ENCODE results near the gene ZNF649.
"Not testable (repeated sequence)": the region's sequence is repeated elsewhere in the genome, so short reads cannot be mapped to it uniquely, and the experiment has no call there.

The ZNF649 gene

GRCh38 chr19:51904331-51905165, at the start of gene ZNF649:
TSS of gene ZNF649 (minus strand) at chr19:51905017. CDS start at chr19:51900107, 4,910 bp downstream.
- peak; percentile 25 for FAIRE-seq

GRCh38 chr19:51948975-51949374, 44.2 kb upstream of the ZNF649 start:
- FAIRE-seq = no peak

- FAIRE-seq = no peak
Observed at GRCh38 chr19:51946602-51947001, 41.8 kb upstream of the ZNF649 start.

GRCh38 chr19:51944798-51945552, 40.2 kb upstream of the ZNF649 start:
- FAIRE-seq = no peak

- FAIRE-seq = no peak
Observed at GRCh38 chr19:51938936-51939335, 34.1 kb upstream of the ZNF649 start.

- FAIRE-seq = no peak
Observed at GRCh38 chr19:51931921-51932320, 27.1 kb upstream of the ZNF649 start.

GRCh38 chr19:51927859-51928258, 23.0 kb upstream of the ZNF649 start:
- no peak for FAIRE-seq

- peak; percentile 82 for FAIRE-seq
Observed at GRCh38 chr19:51926784-51927741, 22.2 kb upstream of the ZNF649 start, which contains the start of gene ZNF613. TSS of gene ZNF613 (plus strand) at chr19:51927472. CDS start at chr19:51936221, 8,749 bp downstream.

GRCh38 chr19:51926426-51926783, 21.6 kb upstream of the ZNF649 start:
- no peak for FAIRE-seq

GRCh38 chr19:51921949-51922348, 17.1 kb upstream of the ZNF649 start:
- FAIRE-seq = no peak

- no peak for FAIRE-seq
Observed at GRCh38 chr19:51919606-51920005, 14.8 kb upstream of the ZNF649 start.

- no peak for FAIRE-seq
Observed at GRCh38 chr19:51916167-51916566, 11.3 kb upstream of the ZNF649 start.

GRCh38 chr19:51915324-51915867, 10.6 kb upstream of the ZNF649 start:
- FAIRE-seq = no peak

GRCh38 chr19:51907981-51908380, 3.2 kb upstream of the ZNF649 start:
- not testable (repeated sequence) for FAIRE-seq

GRCh38 chr19:51906108-51906507, 1.3 kb upstream of the ZNF649 start:
- not testable (repeated sequence) for FAIRE-seq

GRCh38 chr19:51905639-51906038, 822 bp upstream of the ZNF649 start:
- FAIRE-seq = not testable (repeated sequence)

- FAIRE-seq = no peak
Observed at GRCh38 chr19:51905206-51905605, 389 bp upstream of the ZNF649 start.

- FAIRE-seq = no peak
Observed at GRCh38 chr19:51903192-51903591, 1.6 kb downstream of the ZNF649 start.

- FAIRE-seq = no peak
Observed at GRCh38 chr19:51901860-51902259, 3.0 kb downstream of the ZNF649 start.

GRCh38 chr19:51891193-51891747, 13.5 kb downstream of the ZNF649 start:
- FAIRE-seq = no peak

GRCh38 chr19:51889934-51890333, 14.9 kb downstream of the ZNF649 start:
- FAIRE-seq = no peak

All from A204.1 (cell line).